KMS-11 (cell line): Measurements from ENCODE around the gene ABTB2.

Experiments
- H2AFZ ChIP-seq: fragments of 200-600 bp; sonication (generic); 2 replicates; pipeline ENCODE4 v1.6.1; 2016; ENCODE audit warnings: antibody characterized with exemption, mixed run types, low read depth
- H3K27ac ChIP-seq: fragments of 200-600 bp; sonication (generic); 2 replicates; pipeline ENCODE4 v1.6.1; 2016; ENCODE audit warnings: mild to moderate bottlenecking, mixed run types
- H3K27me3 ChIP-seq: fragments of 200-600 bp; sonication (generic); 2 replicates; pipeline ENCODE4 v1.6.1; 2017; ENCODE audit warnings: mild to moderate bottlenecking, low read depth, mixed run types, moderate library complexity; ENCODE audit not compliant: insufficient read depth
- H3K36me3 ChIP-seq: fragments of 200-600 bp; sonication (generic); 2 replicates; pipeline ENCODE4 v1.6.1; 2017; ENCODE audit warnings: mild to moderate bottlenecking, mixed run types; ENCODE audit not compliant: insufficient read depth
- H3K4me1 ChIP-seq: fragments of 200-600 bp; sonication (generic); 2 replicates; pipeline ENCODE4 v1.6.1; 2016; ENCODE audit warnings: mild to moderate bottlenecking, low read depth, mixed run types; ENCODE audit not compliant: poor library complexity, severe bottlenecking
- H3K4me2 ChIP-seq: fragments of 200-600 bp; sonication (generic); 2 replicates; pipeline ENCODE4 v1.7.0; 2016; ENCODE audit warnings: mild to moderate bottlenecking, mixed run types
- H3K4me3 ChIP-seq: fragments of 200-600 bp; sonication (generic); IDR thresholded peaks from 2 replicates; pipeline ENCODE4 v1.6.1; 2017; ENCODE audit warnings: low read depth, low read length, mixed read lengths; ENCODE audit not compliant: insufficient read depth
- H3K79me2 ChIP-seq: fragments of 200-600 bp; sonication (generic); 2 replicates; pipeline ENCODE4 v1.6.1; 2016; ENCODE audit warnings: low read depth, mixed run types; ENCODE audit not compliant: insufficient read depth
- H3K9ac ChIP-seq: fragments of 200-600 bp; sonication (generic); 2 replicates; pipeline ENCODE4 v1.6.1; 2016; ENCODE audit warnings: mild to moderate bottlenecking, mixed run types
- H4K20me1 ChIP-seq: fragments of 200-600 bp; sonication (generic); 2 replicates; pipeline ENCODE4 v1.6.1; 2016; ENCODE audit warnings: mild to moderate bottlenecking, mixed run types; ENCODE audit not compliant: insufficient read depth
- CTCF ChIP-seq: fragments of 200-600 bp; sonication (generic); conservative IDR thresholded peaks from 2 replicates; pipeline ENCODE4 v1.6.1; 2017; ENCODE audit warnings: low read depth, mild to moderate bottlenecking, antibody characterized with exemption, low read length, moderate library complexity, mixed read lengths

The ABTB2 gene

DNA sequence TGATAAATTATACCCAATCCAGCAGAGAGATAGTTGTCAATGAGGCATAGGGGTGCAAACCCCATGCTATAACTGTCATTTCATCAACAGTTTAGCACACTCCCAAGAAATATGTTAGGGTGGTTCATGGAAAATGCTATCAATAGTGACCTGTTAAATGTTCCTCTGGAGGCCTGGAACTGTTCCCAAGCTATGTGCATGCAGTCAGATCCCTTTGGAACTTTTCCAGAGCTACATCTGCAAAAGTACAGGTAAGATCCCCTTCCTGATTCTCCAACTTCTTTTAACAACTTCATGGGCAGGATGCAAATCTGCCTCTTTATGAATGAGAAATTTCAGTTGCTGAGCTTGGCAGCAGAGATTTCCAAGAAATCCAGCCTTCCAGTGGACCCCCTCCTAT is 27.2 kb downstream of the ABTB2 start:
- no peak overlapping the region for H3K27ac ChIP-seq
- no peaks in the 10 kb centered on the region for H4K20me1 ChIP-seq
- H3K79me2 ChIP-seq: no peaks in the 10 kb centered on the region
- H3K36me3 ChIP-seq: no peaks in the 10 kb centered on the region
- no peak for TF ChIP-seq CTCF
- no peaks in the 10 kb centered on the region for H3K27me3 ChIP-seq
- no peak overlapping the region for H3K4me2 ChIP-seq
- no peak overlapping the region for H3K4me3 ChIP-seq
- H2AFZ ChIP-seq: no peak overlapping the region
- no peak overlapping the region for H3K9ac ChIP-seq
- H3K4me1 ChIP-seq: no peaks in the 10 kb centered on the region

GRCh38 chr11:34329876-34330275 is 27.9 kb downstream of the ABTB2 start:
- H3K36me3 ChIP-seq: no peaks in the 10 kb centered on the region
- no peaks in the 10 kb centered on the region for H3K4me1 ChIP-seq
- H3K4me2 ChIP-seq: no peak overlapping the region
- H3K27me3 ChIP-seq: no peaks in the 10 kb centered on the region
- no peak overlapping the region for H3K27ac ChIP-seq
- H2AFZ ChIP-seq: no peak overlapping the region
- H3K4me3 ChIP-seq: no peak overlapping the region
- H3K9ac ChIP-seq: no peak overlapping the region
- H4K20me1 ChIP-seq: no peaks in the 10 kb centered on the region
- no peak for TF ChIP-seq CTCF
- no peaks in the 10 kb centered on the region for H3K79me2 ChIP-seq

GRCh38 chr11:34328632-34328910 is 29.2 kb downstream of the ABTB2 start:
- Histone ChIP-seq H3K27me3 (no peaks in the 10 kb centered on the region), H3K4me1 (no peaks in the 10 kb centered on the region), H3K36me3 (no peaks in the 10 kb centered on the region), H3K27ac (no peak overlapping the region), H3K9ac (no peak overlapping the region), H2AFZ (no peak overlapping the region), H3K4me2 (no peak overlapping the region), H3K79me2 (no peaks in the 10 kb centered on the region), H4K20me1 (no peaks in the 10 kb centered on the region), H3K4me3 (no peak overlapping the region)
- no peak for TF ChIP-seq CTCF

DNA sequence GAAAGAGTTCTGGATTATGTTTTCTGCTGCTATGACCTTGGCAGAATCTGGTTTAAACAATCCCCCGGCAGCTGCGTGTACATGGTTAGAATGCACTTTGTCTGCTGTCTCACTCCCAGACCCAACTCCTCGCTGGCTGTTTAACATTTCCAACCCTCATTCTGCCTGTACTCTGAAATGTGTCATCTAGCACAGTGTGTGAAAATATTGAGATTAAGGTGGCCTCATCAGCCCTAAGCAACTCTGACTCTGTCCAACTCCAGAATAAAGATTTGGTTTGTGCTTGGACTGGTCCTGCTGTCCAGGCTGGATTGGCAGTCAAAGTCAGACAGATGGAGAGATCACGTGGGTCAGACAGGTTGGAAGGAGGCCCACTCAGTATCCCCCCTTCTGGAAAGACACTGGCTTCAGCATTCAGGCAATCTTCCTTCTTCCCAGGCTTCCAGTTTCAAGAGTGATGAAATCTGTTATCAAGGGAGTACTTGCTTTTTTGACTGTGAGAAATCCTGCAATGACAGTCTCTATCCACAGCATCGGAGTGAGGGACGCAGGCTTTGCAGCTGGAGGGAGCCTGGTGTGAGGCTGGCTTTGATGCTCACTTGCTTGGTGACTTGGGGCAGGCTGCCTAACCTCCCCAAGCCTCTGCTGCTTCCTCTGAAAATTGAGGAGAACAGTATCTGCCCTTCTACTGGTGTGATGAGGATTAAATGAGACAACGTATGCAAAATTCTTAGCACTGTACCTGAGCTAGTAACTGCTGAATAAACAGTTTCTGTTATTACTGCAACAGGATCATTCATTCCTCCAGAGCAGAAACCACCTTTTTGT is 29.8 kb downstream of the ABTB2 start:
- Histone ChIP-seq H3K36me3 (no peaks in the 10 kb centered on the region), H3K79me2 (no peaks in the 10 kb centered on the region), H3K9ac (no peak overlapping the region), H3K4me2 (no peak overlapping the region), H3K4me3 (no peak overlapping the region), H2AFZ (no peak overlapping the region), H3K27me3 (no peaks in the 10 kb centered on the region), H3K4me1 (no peaks in the 10 kb centered on the region), H3K27ac (no peak overlapping the region), H4K20me1 (no peaks in the 10 kb centered on the region)
- TF ChIP-seq CTCF: no peak
